ENCODE results near the gene DNAAF5.

DNAAF5 gene

GRCh38 chr7:831596-832166 is 105.2 kb downstream of the DNAAF5 start:
- no peak for DNase-seq (ENCODE audit: low read depth in 2 of 2, low spot score in 1 of 2)

GRCh38 chr7:832167-832967 is 105.9 kb downstream of the DNAAF5 start, which contains the start of gene SUN1:
SUN1 (plus strand) TSS chr7:832476; CDS start chr7:832525, 49 bp downstream.
- peak; percentile 30 to 44 for DNase-seq (ENCODE audit: low read depth in 2 of 2, low spot score in 1 of 2)

- DNase-seq (ENCODE audit: low read depth in 2 of 2, low spot score in 1 of 2): no peak
Measured at GRCh38 chr7:832968-833424, 106.5 kb downstream of the DNAAF5 start.

DNA sequence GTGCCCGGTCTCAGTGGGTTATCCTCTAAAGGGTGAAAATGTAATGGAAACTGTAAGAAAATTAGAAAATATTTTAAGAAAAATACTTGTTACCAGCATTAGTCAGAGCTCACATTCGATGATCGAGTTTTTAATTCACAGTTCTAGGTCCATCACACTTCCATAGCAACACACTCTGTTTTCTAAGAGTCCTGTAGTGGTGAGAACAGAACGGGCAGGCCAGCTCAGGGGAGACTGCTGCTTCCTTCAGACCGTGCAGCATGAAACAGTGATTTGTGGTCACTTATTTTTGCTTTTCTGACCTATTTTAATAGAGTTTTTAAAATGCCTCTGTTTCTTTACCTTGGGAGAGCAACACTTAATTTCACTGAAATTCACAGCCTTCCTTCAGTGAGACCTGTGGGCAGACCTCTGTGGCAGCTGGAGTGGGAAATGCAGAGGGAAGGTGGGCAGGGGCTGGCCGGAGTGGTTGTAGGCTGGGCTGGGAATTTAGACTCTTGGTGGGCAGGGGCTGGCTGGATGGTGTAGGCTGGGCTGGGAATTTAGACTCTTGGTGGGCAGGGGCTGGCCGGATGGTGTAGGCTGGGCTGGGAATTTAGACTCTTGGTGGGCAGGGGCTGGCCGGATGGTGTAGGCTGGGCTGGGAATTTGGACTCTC is 107.2 kb downstream of the DNAAF5 start:
- no peak for DNase-seq (ENCODE audit: low read depth in 2 of 2, low spot score in 1 of 2)

GRCh38 chr7:834277-834676 is 107.8 kb downstream of the DNAAF5 start:
- no peak for DNase-seq (ENCODE audit: low read depth in 2 of 2, low spot score in 1 of 2)

GRCh38 chr7:835021-835420 is 108.5 kb downstream of the DNAAF5 start:
- DNase-seq (ENCODE audit: low read depth in 2 of 2, low spot score in 1 of 2): no peak

DNA sequence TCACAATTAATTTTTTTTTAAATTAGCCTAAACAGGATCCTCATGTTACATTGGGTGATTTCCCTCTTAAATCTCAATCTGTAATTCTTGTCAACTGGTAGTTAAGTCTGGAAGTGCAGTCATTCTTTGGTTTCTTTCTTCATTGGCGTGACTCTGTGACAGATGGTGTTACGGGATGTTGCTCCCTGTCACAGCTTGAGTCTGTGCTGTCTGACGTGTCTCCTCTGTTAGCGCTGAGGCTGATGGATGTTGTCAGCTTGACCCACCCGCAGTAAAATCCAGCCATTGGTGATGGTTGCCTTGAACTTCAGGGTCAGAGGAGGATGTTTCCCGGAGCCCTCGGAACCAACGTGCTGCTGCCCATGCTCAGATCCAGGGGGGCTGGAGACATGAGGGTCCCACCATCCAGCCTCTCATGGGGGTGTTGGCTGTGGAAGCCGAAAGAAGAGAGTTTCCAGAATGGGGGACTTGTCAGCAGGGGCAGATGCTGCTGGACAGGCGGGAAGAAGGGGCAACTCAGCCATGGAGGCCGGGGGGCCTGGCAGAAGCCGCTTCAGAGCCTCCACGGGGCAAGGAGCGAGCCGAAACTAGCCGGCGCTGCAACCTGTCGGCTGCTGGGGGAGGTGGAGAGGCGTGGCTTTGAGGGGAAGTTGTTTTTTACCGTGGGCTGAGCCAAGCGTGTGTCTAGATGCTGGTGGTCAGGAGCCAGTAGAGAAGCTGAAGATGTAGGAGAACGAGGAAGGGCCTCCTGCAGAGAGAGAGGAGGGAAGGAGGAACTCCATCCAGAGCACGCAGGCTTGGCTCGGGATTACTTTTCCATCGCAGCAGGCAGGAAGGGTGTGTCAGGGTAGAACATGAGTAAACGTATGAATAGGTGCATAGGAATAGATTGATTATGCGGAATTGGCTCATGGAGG is 109.2 kb downstream of the DNAAF5 start:
- DNase-seq (ENCODE audit: low read depth in 2 of 2, low spot score in 1 of 2): no peak
